Adrenal gland (tissue), 5 donors: ENCODE data around the gene TMEM35B.

Experiments used
- POLR2A ChIP-seq, 2 donors: fragments of 450-650 bp; IDR thresholded peaks; one replicate each; pipeline ENCODE4 v1.6.1; 2017; ENCODE audit warnings: antibody characterized with exemption in 2 of 2, mild to moderate bottlenecking in 2 of 2, moderate library complexity in 1 of 2
- TF ChIP-seq, protein P1 (sequence below), 6 experiments: fragments of 450-650 bp in 4 of 6; fragments of 200-600 bp in 2 of 6; sonication (generic) in 1 of 6; IDR thresholded peaks; 1 replicate in 5 of 6; 2 replicates in 1 of 6; pipeline versions ENCODE4 v1.5.1 to v1.8.0; 2016 to 2021; ENCODE audit warnings: antibody characterized with exemption in 6 of 6, mild to moderate bottlenecking in 2 of 6, moderate library complexity in 1 of 6
- donor health status: DM: no; HTN: no; CAD: no.

DNA sequence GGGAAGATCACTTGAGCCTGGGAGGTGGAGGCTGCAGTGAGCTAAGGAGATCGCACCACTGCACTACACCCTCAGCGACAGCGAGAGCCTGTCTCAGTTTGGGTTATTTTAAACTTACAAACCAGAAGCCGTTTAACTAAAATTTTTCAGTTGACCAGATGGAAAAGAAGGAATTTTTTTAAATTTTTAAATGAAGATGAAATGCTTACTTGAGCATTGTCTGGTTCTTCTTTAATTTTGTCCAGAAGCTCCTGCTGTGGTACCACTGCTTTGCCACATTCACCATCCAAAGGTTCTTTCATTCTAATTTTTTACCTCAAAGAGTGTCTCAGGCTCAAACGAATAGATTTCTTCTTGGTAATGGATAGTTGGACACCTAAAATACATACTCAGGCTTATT lies 45.2 kb upstream of the TMEM35B start:
- TF ChIP-seq, protein P1, sequence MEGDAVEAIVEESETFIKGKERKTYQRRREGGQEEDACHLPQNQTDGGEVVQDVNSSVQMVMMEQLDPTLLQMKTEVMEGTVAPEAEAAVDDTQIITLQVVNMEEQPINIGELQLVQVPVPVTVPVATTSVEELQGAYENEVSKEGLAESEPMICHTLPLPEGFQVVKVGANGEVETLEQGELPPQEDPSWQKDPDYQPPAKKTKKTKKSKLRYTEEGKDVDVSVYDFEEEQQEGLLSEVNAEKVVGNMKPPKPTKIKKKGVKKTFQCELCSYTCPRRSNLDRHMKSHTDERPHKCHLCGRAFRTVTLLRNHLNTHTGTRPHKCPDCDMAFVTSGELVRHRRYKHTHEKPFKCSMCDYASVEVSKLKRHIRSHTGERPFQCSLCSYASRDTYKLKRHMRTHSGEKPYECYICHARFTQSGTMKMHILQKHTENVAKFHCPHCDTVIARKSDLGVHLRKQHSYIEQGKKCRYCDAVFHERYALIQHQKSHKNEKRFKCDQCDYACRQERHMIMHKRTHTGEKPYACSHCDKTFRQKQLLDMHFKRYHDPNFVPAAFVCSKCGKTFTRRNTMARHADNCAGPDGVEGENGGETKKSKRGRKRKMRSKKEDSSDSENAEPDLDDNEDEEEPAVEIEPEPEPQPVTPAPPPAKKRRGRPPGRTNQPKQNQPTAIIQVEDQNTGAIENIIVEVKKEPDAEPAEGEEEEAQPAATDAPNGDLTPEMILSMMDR (IDR thresholded peaks at IDR 0.05) = no peak
- no peak for TF ChIP-seq POLR2A (IDR thresholded peaks at IDR 0.05)
